Measurements from ENCODE around the gene VPREB3. TPM values are rescaled to one million over a fixed set of nuclear protein-coding genes. Genes with fewer than 3 reads are reported as not detected.

The VPREB3 gene
- total RNA-seq, 2 experiments from 2014 or later, result 0.48 TPM; not detected in 1

GRCh38 chr22:23786752-23787599 is 32.8 kb upstream of the VPREB3 start, which contains the start of gene SMARCB1:
Gene SMARCB1, plus strand, starts transcription at chr22:23786966. Its CDS starts 204 bp downstream, at chr22:23787170.
- Mint-ChIP-seq H3K4me1 (peaks cover 24% of the 10 kb centered on the region), H3K27me3 (no peaks in the 10 kb centered on the region), H3K27ac (peak within 1 kb of the TSS; percentile 94), H3K36me3 (peaks cover 9% of the 10 kb centered on the region), H3K4me3 (peak within 1 kb of the TSS; percentile 90), H3K9me3 (no peaks in the 10 kb centered on the region)
- peak; percentile 89 for DNase-seq

DNA sequence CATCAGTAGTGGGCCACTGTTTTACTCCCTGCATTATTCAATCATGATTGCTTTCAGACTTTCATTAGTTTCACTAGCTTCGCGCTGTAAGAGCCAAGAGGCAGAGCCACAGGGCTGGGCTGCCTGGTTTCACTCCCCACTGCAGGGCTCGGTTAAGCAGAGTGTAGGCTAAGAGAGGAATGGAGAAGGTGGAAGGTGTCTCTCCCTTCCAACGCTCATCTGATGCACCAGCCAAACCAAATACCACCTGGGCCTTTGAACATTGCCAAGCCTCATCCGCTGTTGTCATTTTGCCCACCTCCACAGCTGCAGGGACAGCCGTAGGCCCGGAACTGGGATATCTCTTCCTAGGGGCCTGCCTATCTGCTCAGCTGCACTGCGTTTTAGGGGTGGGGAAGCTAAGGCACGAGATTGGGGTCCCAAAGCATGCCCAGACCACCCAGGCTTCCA is 32.1 kb upstream of the VPREB3 start:
- peaks cover 6% of the 10 kb centered on the region for H3K36me3 Mint-ChIP-seq
- H3K4me1 Mint-ChIP-seq, result peaks cover 19% of the 10 kb centered on the region
- H3K27me3 Mint-ChIP-seq, result no peaks in the 10 kb centered on the region
- H3K9me3 Mint-ChIP-seq, result no peaks in the 10 kb centered on the region
- peak overlapping the region; percentile 90 for H3K4me3 Mint-ChIP-seq
- peak; percentile 28 for DNase-seq
- peak overlapping the region; percentile 94 for H3K27ac Mint-ChIP-seq

DNA sequence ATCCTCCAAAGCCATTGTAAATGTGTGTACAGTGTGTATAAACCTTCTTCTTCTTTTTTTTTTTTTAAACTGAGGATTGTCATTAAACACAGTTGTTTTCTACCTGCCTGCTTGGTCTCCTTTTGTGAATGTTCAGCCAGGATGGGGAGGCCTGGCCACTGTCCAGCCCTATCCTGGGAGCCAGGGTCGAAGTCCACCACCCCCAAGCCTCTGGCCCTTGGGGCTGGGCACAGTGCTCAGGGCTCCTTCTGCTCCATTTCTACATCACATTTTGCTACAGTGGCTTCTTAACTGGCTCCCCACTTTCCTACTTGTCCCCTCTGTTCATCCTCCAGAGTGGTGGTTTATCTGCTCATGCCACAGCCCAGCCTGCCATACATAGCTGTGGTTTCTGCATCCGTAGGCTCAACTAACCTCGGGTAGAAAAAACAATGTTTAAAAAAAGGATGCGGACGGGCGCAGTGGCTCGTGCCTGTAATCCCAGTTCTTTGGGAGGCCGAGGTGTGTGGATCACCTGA is 30.0 kb upstream of the VPREB3 start:
- H3K36me3 Mint-ChIP-seq, result peaks cover 6% of the 10 kb centered on the region
- no peak for DNase-seq
- peak overlapping the region; percentile 0 for H3K27ac Mint-ChIP-seq
- H3K27me3 Mint-ChIP-seq, result no peaks in the 10 kb centered on the region
- H3K4me1 Mint-ChIP-seq, result peaks cover 16% of the 10 kb centered on the region
- H3K4me3 Mint-ChIP-seq, result no peak overlapping the region
- H3K9me3 Mint-ChIP-seq, result no peaks in the 10 kb centered on the region

DNA sequence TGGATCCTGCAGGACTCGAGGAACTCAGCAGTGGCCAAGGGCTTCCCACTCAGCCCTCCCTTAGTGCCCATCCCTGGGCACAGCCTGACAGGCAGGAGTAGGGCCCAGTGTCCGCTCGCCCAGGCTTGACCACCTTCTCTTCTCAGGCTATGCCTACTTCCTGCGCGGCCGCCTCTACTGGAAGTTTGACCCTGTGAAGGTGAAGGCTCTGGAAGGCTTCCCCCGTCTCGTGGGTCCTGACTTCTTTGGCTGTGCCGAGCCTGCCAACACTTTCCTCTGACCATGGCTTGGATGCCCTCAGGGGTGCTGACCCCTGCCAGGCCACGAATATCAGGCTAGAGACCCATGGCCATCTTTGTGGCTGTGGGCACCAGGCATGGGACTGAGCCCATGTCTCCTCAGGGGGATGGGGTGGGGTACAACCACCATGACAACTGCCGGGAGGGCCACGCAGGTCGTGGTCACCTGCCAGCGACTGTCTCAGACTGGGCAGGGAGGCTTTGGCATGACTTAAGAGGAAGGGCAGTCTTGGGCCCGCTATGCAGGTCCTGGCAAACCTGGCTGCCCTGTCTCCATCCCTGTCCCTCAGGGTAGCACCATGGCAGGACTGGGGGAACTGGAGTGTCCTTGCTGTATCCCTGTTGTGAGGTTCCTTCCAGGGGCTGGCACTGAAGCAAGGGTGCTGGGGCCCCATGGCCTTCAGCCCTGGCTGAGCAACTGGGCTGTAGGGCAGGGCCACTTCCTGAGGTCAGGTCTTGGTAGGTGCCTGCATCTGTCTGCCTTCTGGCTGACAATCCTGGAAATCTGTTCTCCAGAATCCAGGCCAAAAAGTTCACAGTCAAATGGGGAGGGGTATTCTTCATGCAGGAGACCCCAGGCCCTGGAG is 29.3 kb upstream of the VPREB3 start:
- peaks cover 14% of the 10 kb centered on the region for H3K4me1 Mint-ChIP-seq
- no peaks in the 10 kb centered on the region for H3K9me3 Mint-ChIP-seq
- no peaks in the 10 kb centered on the region for H3K27me3 Mint-ChIP-seq
- no peak for DNase-seq
- no peak overlapping the region for H3K4me3 Mint-ChIP-seq
- H3K27ac Mint-ChIP-seq, result no peak overlapping the region
- H3K36me3 Mint-ChIP-seq, result peaks cover 5% of the 10 kb centered on the region

DNA sequence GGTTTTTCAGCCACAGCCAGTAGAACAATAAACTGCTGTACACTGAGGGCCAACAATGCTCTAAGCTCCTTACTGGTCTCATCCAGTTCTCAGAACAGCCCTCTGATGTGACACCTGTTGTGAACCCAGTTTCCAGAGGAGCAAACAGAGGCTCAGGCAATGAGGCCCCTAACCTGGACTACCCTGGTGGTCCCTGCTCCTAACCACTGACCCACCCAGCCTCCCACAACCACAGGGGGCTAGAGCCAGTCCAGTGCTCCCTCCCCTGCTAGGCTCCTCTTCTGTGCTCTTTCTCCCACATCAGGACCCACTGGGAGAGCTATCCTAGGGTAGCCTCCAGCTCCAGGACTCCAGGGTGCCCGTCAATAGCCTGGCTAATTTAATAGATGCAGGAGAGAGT is 28.5 kb upstream of the VPREB3 start:
- peaks cover 10% of the 10 kb centered on the region for H3K4me1 Mint-ChIP-seq
- no peak overlapping the region for H3K4me3 Mint-ChIP-seq
- DNase-seq, result no peak
- no peaks in the 10 kb centered on the region for H3K9me3 Mint-ChIP-seq
- H3K27me3 Mint-ChIP-seq, result no peaks in the 10 kb centered on the region
- no peak overlapping the region for H3K27ac Mint-ChIP-seq
- no peaks in the 10 kb centered on the region for H3K36me3 Mint-ChIP-seq

DNA sequence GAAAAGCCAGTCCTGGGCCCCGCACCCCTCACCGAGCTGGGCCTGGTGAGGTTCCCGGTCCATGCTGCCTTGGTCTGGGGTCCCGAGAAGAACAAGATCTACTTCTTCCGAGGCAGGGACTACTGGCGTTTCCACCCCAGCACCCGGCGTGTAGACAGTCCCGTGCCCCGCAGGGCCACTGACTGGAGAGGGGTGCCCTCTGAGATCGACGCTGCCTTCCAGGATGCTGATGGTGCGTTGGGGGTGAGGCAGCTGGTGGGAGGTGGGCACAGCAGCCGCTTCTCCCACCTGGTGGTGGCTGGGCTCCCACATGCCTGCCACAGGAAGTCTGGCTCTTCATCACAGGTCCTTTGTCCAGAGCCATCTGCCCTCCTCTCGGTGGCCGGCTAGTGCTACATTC is 28.0 kb upstream of the VPREB3 start:
- no peak overlapping the region for H3K27ac Mint-ChIP-seq
- H3K27me3 Mint-ChIP-seq, result no peaks in the 10 kb centered on the region
- no peaks in the 10 kb centered on the region for H3K9me3 Mint-ChIP-seq

DNA sequence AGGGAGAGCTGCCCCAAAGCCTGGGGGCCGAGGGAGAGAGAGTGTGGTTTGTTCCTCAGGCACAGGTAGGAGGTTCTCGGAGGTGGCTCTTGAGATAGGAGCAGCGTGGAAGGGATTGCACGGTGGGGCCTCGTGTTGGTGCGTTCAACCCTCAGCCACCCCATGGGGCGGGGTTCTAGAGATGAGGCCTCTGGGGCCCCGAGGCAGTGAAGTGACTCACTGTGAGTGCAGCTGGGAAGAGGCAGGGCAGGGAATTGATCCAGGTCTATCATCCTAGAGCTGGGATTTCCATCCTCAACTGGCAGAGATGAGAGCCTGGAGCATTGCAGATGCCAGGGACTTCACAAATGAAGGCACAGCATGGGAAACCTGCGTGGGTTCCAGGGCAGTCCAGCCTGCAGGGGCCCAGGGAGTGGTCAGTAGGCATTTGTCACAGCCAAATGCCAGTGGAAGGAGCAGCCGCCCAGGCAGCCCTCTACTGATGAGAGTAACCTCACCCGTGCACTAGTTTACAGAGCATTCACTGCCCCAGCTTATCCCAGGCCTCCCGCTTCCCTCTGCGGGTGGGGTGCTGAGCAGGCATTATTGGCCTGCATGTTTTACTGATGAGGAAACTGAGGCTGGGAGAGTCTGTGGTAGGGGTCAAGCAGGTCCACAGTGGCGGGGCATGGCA is 27.4 kb upstream of the VPREB3 start:
- Mint-ChIP-seq H3K27ac (no peak overlapping the region), H3K4me1 (peaks cover 8% of the 10 kb centered on the region), H3K36me3 (no peaks in the 10 kb centered on the region), H3K27me3 (no peaks in the 10 kb centered on the region), H3K9me3 (no peaks in the 10 kb centered on the region), H3K4me3 (no peak overlapping the region)
- no peak for DNase-seq

More for the DNA sequence above, 28.0 kb upstream of the VPREB3 start:
- no peak for DNase-seq
- H3K36me3 Mint-ChIP-seq, result no peaks in the 10 kb centered on the region
- no peak overlapping the region for H3K4me3 Mint-ChIP-seq
- peaks cover 8% of the 10 kb centered on the region for H3K4me1 Mint-ChIP-seq

- no peak for DNase-seq
- Mint-ChIP-seq H3K4me1 (peaks cover 4% of the 10 kb centered on the region), H3K4me3 (no peak overlapping the region), H3K27ac (no peak overlapping the region), H3K36me3 (no peaks in the 10 kb centered on the region), H3K9me3 (no peaks in the 10 kb centered on the region), H3K27me3 (no peaks in the 10 kb centered on the region)
These were observed 26.8 kb upstream of the VPREB3 start for GRCh38 chr22:23781065-23781464.

DNA sequence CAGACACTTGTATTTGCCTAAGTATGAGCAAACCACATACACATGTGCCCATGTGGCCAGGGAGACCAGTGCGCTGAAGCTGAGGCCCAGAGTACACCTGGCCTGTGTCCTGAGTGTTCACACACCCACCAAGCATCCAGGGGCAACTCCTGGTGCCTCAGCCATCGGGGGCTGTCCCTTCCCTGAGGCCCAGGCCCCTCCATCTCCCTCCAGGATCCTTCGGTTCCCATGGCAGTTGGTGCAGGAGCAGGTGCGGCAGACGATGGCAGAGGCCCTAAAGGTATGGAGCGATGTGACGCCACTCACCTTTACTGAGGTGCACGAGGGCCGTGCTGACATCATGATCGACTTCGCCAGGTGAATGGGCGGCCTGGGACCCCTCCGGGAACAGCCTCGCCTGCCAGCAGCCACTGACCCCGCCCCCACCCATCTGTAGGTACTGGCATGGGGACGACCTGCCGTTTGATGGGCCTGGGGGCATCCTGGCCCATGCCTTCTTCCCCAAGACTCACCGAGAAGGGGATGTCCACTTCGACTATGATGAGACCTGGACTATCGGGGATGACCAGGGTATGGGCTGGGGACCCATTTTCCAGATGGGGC is 26.0 kb upstream of the VPREB3 start:
- no peaks in the 10 kb centered on the region for H3K36me3 Mint-ChIP-seq
- no peak overlapping the region for H3K27ac Mint-ChIP-seq
- peaks cover 4% of the 10 kb centered on the region for H3K4me1 Mint-ChIP-seq
- DNase-seq, result no peak
- no peaks in the 10 kb centered on the region for H3K27me3 Mint-ChIP-seq
- no peaks in the 10 kb centered on the region for H3K9me3 Mint-ChIP-seq
- H3K4me3 Mint-ChIP-seq, result no peak overlapping the region

DNA sequence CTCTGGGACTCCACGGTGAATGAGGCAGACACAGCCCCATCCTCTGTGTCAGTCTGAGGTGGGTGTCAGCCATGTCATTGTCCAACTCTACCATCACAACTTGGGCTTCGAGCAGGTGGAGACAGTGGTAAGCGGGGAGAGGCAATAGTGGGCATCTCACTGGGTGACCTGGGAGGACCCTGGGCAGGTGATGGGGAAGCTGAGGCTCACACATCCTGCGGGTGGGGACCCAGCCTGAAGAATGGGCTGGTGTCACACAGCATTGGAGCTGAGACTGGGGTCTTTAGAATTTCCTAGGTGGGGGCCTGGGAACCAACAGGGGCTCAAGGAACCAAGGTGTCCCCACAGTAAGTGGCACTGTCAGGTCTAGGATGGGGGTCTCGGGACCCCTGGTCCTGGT is 25.5 kb upstream of the VPREB3 start:
- no peak overlapping the region for H3K4me3 Mint-ChIP-seq
- H3K27ac Mint-ChIP-seq, result no peak overlapping the region

GRCh38 chr22:23779083-23779482 is 24.9 kb upstream of the VPREB3 start:
- no peaks in the 10 kb centered on the region for H3K27me3 Mint-ChIP-seq
- no peaks in the 10 kb centered on the region for H3K9me3 Mint-ChIP-seq
- DNase-seq, result no peak
- no peaks in the 10 kb centered on the region for H3K4me1 Mint-ChIP-seq
- H3K4me3 Mint-ChIP-seq, result no peak overlapping the region
- H3K36me3 Mint-ChIP-seq, result no peaks in the 10 kb centered on the region
- no peak overlapping the region for H3K27ac Mint-ChIP-seq

More for the DNA sequence above, 25.5 kb upstream of the VPREB3 start:
- H3K4me1 Mint-ChIP-seq, result peaks cover 4% of the 10 kb centered on the region
- no peak for DNase-seq
- H3K36me3 Mint-ChIP-seq, result no peaks in the 10 kb centered on the region
- H3K9me3 Mint-ChIP-seq, result no peaks in the 10 kb centered on the region
- H3K27me3 Mint-ChIP-seq, result no peaks in the 10 kb centered on the region

DNA sequence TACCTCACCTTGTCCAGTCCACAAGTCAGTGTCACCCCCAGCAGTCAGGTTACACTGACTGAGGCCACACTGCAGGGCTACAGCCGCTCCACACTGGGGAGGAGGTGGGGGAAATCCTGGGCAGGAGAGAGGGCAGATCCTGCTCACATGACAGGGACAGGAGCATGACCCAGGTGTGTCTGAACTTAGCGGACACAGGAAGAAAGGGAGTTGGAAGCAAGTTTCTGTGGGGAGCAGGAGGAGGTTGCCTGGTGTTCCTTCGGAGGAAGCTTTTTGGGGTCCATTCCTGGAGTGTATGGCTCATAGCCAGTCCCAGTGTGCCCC is 24.3 kb upstream of the VPREB3 start:
- no peak for DNase-seq
- no peak overlapping the region for H3K27ac Mint-ChIP-seq
- no peaks in the 10 kb centered on the region for H3K4me1 Mint-ChIP-seq
- H3K9me3 Mint-ChIP-seq, result no peaks in the 10 kb centered on the region
- no peaks in the 10 kb centered on the region for H3K27me3 Mint-ChIP-seq
- H3K4me3 Mint-ChIP-seq, result no peak overlapping the region
- no peaks in the 10 kb centered on the region for H3K36me3 Mint-ChIP-seq

DNA sequence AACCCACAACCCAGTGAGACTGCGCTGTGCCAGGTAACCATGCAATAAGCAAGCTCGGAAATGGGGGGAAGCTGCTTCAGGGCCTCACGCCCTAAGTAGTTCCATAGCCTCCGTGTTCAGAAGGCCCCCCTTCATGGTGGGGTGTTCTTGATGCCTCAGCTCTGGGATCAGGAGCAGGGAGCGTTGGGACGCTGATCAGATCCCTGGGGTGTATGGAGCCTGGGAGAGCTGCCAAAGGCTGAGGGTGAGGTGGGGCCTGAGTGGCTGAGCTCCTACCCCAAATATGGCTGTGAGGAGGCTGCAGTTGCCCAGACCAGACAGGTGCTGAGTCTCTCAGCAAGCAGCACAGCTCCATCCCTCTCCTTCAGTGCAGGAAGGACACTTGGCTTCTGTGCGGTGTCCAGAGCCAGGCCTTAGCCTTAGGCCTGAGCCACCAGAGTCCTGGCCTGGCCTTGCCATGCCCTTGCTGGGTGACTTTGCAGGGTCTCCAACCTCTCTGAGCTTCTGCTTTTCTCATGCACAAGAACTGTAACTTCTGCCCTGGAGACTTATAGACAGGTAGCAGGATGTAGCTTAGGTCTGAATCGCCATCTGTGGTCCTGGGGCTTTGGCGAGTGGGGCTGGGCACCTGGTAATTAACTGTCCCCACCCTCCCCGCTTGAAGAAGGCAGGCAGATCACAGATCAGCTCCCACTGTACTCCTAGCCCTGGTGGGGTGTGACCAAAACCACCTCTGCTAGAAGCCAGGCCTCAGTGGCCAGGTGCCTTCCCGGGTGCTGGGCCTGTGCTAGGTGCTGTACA is 23.8 kb upstream of the VPREB3 start:
- H3K27ac Mint-ChIP-seq, result no peak overlapping the region
- no peak overlapping the region for H3K4me3 Mint-ChIP-seq
- H3K9me3 Mint-ChIP-seq, result no peaks in the 10 kb centered on the region
- DNase-seq, result no peak
- H3K36me3 Mint-ChIP-seq, result no peaks in the 10 kb centered on the region
- H3K27me3 Mint-ChIP-seq, result no peaks in the 10 kb centered on the region
- no peaks in the 10 kb centered on the region for H3K4me1 Mint-ChIP-seq
